Ishikawa (cell line): Measurements from ENCODE around the gene CHTF18.
A peak's percentile ranks its signal among the peaks of the same experiment; 100 is the strongest.

Experiments used
- CEBPB ChIP-seq: IDR thresholded peaks from 2 replicates; pipeline ENCODE4 v1.6.1; 2012
- CREB1 ChIP-seq: IDR thresholded peaks from 2 replicates; pipeline ENCODE4 v1.6.1; 2012; ENCODE audit warnings: low read depth
- EGR1 ChIP-seq: IDR thresholded peaks from 2 replicates; pipeline ENCODE4 v1.6.1; 2012
- EP300 ChIP-seq: IDR thresholded peaks from 2 replicates; pipeline ENCODE4 v1.6.1; 2012; ENCODE audit warnings: borderline replicate concordance
- FOXM1 ChIP-seq: IDR thresholded peaks from 2 replicates; pipeline ENCODE4 v1.6.1; 2012; ENCODE audit warnings: low read depth, borderline replicate concordance
- NFIC ChIP-seq: IDR thresholded peaks from 2 replicates; pipeline ENCODE4 v1.6.1; 2012
- RAD21 ChIP-seq: IDR thresholded peaks from 2 replicates; pipeline ENCODE4 v1.6.1; 2012; ENCODE audit warnings: low read depth
- TAF1 ChIP-seq: IDR thresholded peaks from 2 replicates; pipeline ENCODE4 v1.6.1; 2012; ENCODE audit warnings: low read depth, mild to moderate bottlenecking
- TCF12 ChIP-seq: IDR thresholded peaks from 2 replicates; pipeline ENCODE4 v1.6.1; 2012; ENCODE audit warnings: low read depth
- TEAD4 ChIP-seq: IDR thresholded peaks from 2 replicates; pipeline ENCODE4 v1.6.1; 2012
- YY1 ChIP-seq: IDR thresholded peaks from 2 replicates; pipeline ENCODE4 v1.6.1; 2012; ENCODE audit warnings: low read depth
- ZBTB7A ChIP-seq: IDR thresholded peaks from 2 replicates; pipeline ENCODE4 v1.6.1; 2012; ENCODE audit warnings: low read depth
- TF ChIP-seq, protein P1 (sequence below): IDR thresholded peaks from 2 replicates; pipeline ENCODE4 v1.6.1; 2012
- TF ChIP-seq, protein P2 (sequence below): IDR thresholded peaks from 2 replicates; pipeline ENCODE4 v1.6.1; 2012; ENCODE audit warnings: low read depth, mild to moderate bottlenecking
- TF ChIP-seq, protein P3 (sequence below): IDR thresholded peaks from 2 replicates; pipeline ENCODE4 v1.6.1; 2012

The CHTF18 gene

DNA sequence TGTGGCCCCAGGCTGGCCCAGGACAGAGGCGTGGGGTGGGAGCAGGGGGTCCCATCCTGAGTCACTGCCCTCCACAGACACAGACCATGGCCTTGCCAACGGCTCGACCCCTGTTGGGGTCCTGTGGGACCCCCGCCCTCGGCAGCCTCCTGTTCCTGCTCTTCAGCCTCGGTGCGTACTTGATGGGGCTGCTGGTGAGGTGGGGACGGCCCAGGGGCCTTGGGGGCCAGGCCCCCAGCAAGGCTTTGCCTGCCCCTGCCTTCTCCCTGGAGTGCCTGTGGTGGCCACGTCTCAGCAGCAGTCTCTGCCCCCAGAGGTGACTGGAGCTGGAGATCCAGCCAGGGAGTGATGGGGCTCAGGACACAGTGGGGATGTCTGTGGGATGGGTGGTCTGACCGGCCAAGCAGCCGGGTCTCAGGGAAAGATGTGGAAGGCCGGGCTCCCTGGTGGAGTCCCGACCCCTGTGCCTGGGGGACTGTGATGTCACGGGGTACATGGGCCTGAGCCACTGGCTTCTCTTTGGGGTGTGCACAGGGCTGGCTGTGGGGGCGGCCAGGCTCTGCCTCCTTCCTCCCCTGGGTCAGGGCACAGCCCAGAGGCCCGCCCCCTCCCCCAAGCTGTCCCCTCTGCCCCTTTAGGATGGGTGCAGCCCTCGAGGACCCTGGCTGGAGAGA is 25.7 kb upstream of the CHTF18 start:
- 0 out of 2 replicates have a peak, but pooled peaks have one; percentile 48 for TF ChIP-seq ZBTB7A
- no peak for TF ChIP-seq TCF12

DNA sequence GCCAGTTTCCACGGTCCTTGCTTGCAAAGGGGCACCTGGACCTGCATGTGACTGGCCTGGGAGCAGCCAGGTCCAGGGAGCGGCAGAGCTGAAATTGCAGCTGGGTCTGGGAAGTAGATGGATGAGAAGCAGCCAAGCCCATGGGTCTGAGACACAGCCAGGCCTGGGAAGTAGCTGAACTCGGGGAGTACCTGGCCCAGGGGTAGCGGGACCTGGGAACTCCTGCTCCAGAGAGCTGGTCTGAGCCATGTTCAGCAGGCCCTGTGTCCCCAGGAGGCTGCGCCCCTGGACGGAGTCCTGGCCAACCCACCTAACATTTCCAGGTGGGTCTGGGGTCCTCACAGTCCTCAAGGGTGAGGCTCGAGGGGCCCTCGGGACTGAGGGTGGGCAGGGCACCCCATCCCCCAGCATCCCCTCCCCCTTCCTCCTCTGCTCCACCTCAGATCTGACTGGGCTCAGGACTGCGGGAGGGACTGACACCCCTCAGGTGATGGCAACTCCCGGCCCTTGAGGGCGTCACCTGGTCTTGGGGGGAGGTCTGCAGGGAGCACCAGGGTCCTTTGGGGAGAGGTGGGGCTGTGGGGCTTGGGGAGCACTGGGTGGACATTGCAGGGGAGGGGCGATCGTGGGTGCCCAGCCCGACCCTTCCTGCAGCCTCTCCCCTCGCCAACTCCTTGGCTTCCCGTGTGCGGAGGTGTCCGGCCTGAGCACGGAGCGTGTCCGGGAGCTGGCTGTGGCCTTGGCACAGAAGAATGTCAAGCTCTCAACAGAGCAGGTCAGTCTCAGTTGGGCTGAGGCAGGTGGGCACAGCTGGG is 24.8 kb upstream of the CHTF18 start:
- TF ChIP-seq RAD21 (no peak), CREB1 (no peak), FOXM1 (no peak), CEBPB (no peak), EGR1 (no peak), EP300 (no peak), ZBTB7A (no peak), TAF1 (no peak), TCF12 (no peak), YY1 (no peak), TEAD4 (no peak), NFIC (no peak)
- TF ChIP-seq, protein P1, sequence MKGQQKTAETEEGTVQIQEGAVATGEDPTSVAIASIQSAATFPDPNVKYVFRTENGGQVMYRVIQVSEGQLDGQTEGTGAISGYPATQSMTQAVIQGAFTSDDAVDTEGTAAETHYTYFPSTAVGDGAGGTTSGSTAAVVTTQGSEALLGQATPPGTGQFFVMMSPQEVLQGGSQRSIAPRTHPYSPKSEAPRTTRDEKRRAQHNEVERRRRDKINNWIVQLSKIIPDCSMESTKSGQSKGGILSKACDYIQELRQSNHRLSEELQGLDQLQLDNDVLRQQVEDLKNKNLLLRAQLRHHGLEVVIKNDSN: no peak
- TF ChIP-seq, protein P2, sequence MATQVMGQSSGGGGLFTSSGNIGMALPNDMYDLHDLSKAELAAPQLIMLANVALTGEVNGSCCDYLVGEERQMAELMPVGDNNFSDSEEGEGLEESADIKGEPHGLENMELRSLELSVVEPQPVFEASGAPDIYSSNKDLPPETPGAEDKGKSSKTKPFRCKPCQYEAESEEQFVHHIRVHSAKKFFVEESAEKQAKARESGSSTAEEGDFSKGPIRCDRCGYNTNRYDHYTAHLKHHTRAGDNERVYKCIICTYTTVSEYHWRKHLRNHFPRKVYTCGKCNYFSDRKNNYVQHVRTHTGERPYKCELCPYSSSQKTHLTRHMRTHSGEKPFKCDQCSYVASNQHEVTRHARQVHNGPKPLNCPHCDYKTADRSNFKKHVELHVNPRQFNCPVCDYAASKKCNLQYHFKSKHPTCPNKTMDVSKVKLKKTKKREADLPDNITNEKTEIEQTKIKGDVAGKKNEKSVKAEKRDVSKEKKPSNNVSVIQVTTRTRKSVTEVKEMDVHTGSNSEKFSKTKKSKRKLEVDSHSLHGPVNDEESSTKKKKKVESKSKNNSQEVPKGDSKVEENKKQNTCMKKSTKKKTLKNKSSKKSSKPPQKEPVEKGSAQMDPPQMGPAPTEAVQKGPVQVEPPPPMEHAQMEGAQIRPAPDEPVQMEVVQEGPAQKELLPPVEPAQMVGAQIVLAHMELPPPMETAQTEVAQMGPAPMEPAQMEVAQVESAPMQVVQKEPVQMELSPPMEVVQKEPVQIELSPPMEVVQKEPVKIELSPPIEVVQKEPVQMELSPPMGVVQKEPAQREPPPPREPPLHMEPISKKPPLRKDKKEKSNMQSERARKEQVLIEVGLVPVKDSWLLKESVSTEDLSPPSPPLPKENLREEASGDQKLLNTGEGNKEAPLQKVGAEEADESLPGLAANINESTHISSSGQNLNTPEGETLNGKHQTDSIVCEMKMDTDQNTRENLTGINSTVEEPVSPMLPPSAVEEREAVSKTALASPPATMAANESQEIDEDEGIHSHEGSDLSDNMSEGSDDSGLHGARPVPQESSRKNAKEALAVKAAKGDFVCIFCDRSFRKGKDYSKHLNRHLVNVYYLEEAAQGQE: no peak
- TF ChIP-seq, protein P3, sequence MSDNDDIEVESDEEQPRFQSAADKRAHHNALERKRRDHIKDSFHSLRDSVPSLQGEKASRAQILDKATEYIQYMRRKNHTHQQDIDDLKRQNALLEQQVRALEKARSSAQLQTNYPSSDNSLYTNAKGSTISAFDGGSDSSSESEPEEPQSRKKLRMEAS: no peak

DNA sequence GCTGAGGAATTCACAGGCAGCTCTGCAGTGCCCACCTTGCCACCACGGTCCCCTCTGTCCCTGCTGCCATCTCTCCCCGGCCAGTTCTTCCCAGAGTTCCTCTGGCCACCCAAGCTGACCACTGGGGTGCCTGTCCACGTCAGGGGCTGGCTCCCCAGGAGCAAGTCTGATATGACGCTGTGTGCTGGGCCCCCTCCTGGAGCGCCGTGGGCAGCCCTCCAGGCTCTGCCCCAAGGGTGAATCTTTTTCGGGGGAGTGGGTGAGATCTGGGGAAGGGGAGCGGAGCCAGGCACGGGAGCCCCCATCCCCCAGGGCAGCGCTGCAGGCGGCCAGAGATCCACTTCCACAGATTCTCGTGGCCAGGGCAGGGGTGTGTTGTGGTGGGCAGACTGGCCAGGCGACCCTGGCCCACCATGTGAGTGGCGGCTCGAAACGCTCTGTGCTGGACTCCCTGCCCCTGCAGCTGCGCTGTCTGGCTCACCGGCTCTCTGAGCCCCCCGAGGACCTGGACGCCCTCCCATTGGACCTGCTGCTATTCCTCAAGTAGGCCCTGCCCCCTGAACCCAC is 24.2 kb upstream of the CHTF18 start:
- TF ChIP-seq, protein P1: no peak
- TF ChIP-seq ZBTB7A: peak; percentile 57; the same call in 1 of the 2 replicates
- no peak for TF ChIP-seq NFIC

DNA sequence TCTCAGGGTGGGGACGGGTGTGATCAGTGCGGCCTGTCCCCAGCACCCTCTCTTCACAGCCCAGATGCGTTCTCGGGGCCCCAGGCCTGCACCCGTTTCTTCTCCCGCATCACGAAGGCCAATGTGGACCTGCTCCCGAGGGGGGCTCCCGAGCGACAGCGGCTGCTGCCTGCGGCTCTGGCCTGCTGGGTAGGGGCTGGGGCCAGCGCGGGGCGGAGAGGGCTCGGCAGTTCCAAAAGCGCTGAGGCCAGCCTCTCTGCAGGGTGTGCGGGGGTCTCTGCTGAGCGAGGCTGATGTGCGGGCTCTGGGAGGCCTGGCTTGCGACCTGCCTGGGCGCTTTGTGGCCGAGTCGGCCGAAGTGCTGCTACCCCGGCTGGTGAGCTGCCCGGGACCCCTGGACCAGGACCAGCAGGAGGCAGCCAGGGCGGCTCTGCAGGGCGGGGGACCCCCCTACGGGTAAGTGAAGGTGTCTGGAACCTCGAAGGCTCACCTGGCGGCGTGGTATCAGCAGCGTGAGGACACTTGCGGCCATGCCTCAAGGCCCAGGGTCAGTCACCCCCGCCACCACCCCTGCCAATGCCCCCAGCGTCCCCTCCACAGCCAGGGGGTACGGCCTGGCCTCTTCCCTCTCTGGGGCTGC is 23.5 kb upstream of the CHTF18 start:
- no peak for TF ChIP-seq TEAD4
- no peak for TF ChIP-seq YY1

DNA sequence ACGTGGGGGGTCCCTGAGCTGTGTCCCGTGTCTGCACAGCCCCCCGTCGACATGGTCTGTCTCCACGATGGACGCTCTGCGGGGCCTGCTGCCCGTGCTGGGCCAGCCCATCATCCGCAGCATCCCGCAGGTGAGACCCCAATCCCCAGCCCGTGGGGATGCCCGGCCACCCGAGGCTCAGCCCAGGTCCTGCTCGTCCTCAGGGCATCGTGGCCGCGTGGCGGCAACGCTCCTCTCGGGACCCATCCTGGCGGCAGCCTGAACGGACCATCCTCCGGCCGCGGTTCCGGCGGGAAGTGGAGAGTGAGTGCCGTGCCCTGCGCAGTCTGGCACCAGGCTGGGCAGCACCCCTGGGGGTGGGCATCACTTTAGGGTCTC is 22.9 kb upstream of the CHTF18 start:
- no peak for TF ChIP-seq EP300
- TF ChIP-seq FOXM1: no peak
- no peak for TF ChIP-seq ZBTB7A
- no peak for TF ChIP-seq TCF12
- no peak for TF ChIP-seq YY1
- TF ChIP-seq, protein P3: no peak
- TF ChIP-seq TEAD4: no peak
- TF ChIP-seq TAF1: no peak

DNA sequence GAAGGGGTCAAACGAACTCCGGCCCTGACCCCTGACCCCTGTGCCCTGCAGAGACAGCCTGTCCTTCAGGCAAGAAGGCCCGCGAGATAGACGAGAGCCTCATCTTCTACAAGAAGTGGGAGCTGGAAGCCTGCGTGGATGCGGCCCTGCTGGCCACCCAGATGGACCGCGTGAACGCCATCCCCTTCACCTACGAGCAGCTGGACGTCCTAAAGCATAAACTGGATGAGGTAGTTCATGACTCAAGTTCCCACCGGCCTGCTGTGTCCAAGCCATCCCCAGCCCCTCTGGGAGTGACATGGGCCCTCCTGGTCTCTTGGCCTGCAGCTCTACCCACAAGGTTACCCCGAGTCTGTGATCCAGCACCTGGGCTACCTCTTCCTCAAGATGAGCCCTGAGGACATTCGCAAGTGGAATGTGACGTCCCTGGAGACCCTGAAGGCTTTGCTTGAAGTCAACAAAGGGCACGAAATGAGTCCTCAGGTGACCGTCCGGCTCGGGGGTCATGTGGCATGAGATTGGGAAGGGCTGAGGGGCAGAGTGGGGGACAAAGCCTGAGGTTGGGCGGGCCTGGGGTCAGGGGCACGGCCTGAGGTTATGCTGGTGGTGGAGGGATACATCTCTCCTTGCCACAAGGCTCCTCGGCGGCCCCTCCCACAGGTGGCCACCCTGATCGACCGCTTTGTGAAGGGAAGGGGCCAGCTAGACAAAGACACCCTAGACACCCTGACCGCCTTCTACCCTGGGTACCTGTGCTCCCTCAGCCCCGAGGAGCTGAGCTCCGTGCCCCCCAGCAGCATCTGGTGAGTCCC is 22.2 kb upstream of the CHTF18 start:
- TF ChIP-seq YY1 (no peak), EP300 (no peak), CREB1 (no peak), ZBTB7A (no peak), TEAD4 (no peak), RAD21 (no peak), TAF1 (no peak), EGR1 (no peak)
